Caco-2 (cell line): ENCODE results near the gene CD70. TPM values are rescaled to one million over a fixed set of nuclear protein-coding genes. Genes with fewer than 3 reads are reported as not detected.

Source experiments
- BruUV-seq: library from RNA; stranded (reverse); fragments of 400-500 nt; replicated peaks from 2 replicates; lab custom pipeline; 2021; lab: Mats Ljungman, UMichigan
- CTCF ChIA-PET: fragments of 300-600 bp; sonication (Branson Sonifier 250); formaldehyde crosslinking; loops from one replicate; lab custom pipeline; 2022; ENCODE audit warnings: antibody characterized with exemption; lab: Charles Lee
- POLR2A ChIA-PET: fragments of 300-600 bp; sonication (Branson Sonifier 250); formaldehyde crosslinking; loops from one replicate; lab custom pipeline; 2022; ENCODE audit warnings: antibody characterized with exemption; lab: Charles Lee
- DNase-seq, 2 experiments: peaks; one replicate each; pipeline versions ENCODE4 v3.0.0 to v3.0.0-alpha.2; 2020 to 2022
- H3K27me3 ChIP-seq: replicated peaks from 2 replicates; pipeline ENCODE4 v1.6.0; 2011; ENCODE audit warnings: low read length; ENCODE audit not compliant: control insufficient read depth, insufficient read depth
- H3K36me3 ChIP-seq: 2 replicates; pipeline ENCODE4 v1.5.1; 2011; ENCODE audit warnings: low read length; ENCODE audit not compliant: control insufficient read depth, insufficient read depth
- H3K4me1 ChIP-seq: fragments of 250-450 bp; sonication (Bioruptor Pico); 2 replicates; pipeline ENCODE4 v1.5.1; 2020; ENCODE audit warnings: mild to moderate bottlenecking
- H3K4me3 ChIP-seq: 2 replicates; pipeline ENCODE4 v1.5.1; 2011; ENCODE audit warnings: low read depth, mild to moderate bottlenecking, control low read depth, low read length
- H3K9me3 ChIP-seq: fragments of 250-450 bp; sonication (Bioruptor Pico); 2 replicates; pipeline ENCODE4 v1.5.1; 2020; ENCODE audit warnings: mild to moderate bottlenecking, moderate library complexity
- H3K27ac Mint-ChIP-seq: one replicate; pipeline ENCODE4 v1.8.0; 2022; ENCODE audit warnings: mixed read lengths; ENCODE audit not compliant: unreplicated experiment
- H3K27me3 Mint-ChIP-seq: one replicate; pipeline ENCODE4 v1.8.0; 2022; ENCODE audit warnings: mixed read lengths; ENCODE audit not compliant: insufficient read depth, unreplicated experiment
- H3K36me3 Mint-ChIP-seq: one replicate; pipeline ENCODE4 v1.8.0; 2022; ENCODE audit warnings: mild to moderate bottlenecking, mixed read lengths; ENCODE audit not compliant: insufficient read depth, unreplicated experiment
- H3K4me1 Mint-ChIP-seq: one replicate; pipeline ENCODE4 v1.8.0; 2022; ENCODE audit warnings: low read depth, mixed read lengths; ENCODE audit not compliant: unreplicated experiment
- H3K4me3 Mint-ChIP-seq: one replicate; pipeline ENCODE4 v1.8.0; 2022; ENCODE audit warnings: mild to moderate bottlenecking, moderate library complexity, mixed read lengths; ENCODE audit not compliant: unreplicated experiment
- H3K9me3 Mint-ChIP-seq: one replicate; pipeline ENCODE4 v1.8.0; 2022; ENCODE audit warnings: mixed read lengths; ENCODE audit not compliant: unreplicated experiment
- intact Hi-C: fragments of 100-400 bp; cut with micrococcal nuclease; formaldehyde crosslinking; loops from one replicate; pipeline ENCODE4 v1.10.0; 2022; ENCODE audit not compliant: unreplicated experiment
- total RNA-seq: library from RNA; stranded (reverse); gene quantifications from 2 replicates; pipeline ENCODE4 v1.2.3, GENCODE V29; 2022
- TF ChIP-seq, protein P1 (sequence below), 2 experiments: fragments of 200-600 bp in 1 of 2; IDR thresholded peaks; 1 replicate in 1 of 2; 2 replicates in 1 of 2; pipeline versions ENCODE4 v1.5.1 to v1.8.0; 2011 to 2022; ENCODE audit warnings: antibody characterized with exemption in 1 of 2, control low read depth in 1 of 2, inconsistent platforms in 1 of 2, low read depth in 1 of 2, low read length in 1 of 2, mild to moderate bottlenecking in 1 of 2, moderate library complexity in 1 of 2; ENCODE audit not compliant: insufficient read depth in 1 of 2, severe bottlenecking in 1 of 2, unreplicated experiment in 1 of 2

CD70 gene
- total RNA-seq, 1 experiment from 2014 or later = not detected

DNA sequence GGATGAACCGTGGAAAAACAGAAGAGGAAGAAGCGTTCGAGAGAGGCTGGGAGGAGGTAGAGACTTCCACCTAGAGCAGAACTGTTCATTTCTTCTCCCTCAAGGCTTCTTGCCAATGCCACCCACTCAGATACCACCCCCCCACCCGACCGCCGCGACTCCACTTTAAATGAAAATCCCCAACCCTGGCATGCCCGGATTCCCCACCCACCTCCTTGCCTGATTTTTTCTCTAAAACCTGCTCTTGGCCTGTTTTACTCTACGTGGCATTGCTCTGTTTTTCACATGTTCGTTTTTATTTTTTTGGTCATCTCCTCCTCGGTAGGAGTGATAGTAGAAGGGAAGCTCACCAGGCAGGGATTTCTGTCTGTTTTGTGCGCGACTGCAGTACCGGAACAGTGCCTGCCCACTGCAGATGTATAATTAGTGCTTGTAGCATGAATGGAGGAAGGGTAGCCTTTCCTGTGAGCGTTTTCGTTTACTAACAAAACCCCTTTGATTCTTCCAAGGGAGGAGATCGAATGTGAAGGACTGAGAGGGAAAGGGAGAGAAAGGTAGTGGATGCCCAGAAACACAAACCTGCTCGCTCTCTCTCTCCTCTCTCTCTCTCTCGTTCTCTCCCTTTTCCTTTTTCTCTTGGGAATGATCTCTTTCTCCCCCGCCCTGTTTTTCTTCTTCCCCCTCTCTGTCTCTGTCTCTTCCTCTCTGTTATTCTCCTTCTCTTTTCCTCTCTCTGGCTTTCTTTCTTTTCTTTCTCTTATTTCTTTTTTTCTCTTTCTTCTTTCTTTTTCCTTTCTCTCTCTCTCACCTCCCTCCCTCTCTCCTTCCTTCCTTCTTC is 2.2 kb downstream of the CD70 start:
- no peaks in the 10 kb centered on the region for H3K36me3 Mint-ChIP-seq
- no peak for DNase-seq
- POLR2A ChIA-PET = no interaction called here
- Histone ChIP-seq H3K9me3 (no peaks in the 10 kb centered on the region), H3K36me3 (no peaks in the 10 kb centered on the region), H3K4me3 (no peak overlapping the region), H3K4me1 (no peaks in the 10 kb centered on the region), H3K27me3 (peaks cover 2% of the 10 kb centered on the region; the same call in 1 of the 2 replicates)
- intact Hi-C loops = no loop called here
- H3K27ac Mint-ChIP-seq = no peak overlapping the region
- no TSS peak for BruUV-seq
- H3K4me1 Mint-ChIP-seq = peaks cover 9% of the 10 kb centered on the region
- no peaks in the 10 kb centered on the region for H3K9me3 Mint-ChIP-seq
- TF ChIP-seq, protein P1, sequence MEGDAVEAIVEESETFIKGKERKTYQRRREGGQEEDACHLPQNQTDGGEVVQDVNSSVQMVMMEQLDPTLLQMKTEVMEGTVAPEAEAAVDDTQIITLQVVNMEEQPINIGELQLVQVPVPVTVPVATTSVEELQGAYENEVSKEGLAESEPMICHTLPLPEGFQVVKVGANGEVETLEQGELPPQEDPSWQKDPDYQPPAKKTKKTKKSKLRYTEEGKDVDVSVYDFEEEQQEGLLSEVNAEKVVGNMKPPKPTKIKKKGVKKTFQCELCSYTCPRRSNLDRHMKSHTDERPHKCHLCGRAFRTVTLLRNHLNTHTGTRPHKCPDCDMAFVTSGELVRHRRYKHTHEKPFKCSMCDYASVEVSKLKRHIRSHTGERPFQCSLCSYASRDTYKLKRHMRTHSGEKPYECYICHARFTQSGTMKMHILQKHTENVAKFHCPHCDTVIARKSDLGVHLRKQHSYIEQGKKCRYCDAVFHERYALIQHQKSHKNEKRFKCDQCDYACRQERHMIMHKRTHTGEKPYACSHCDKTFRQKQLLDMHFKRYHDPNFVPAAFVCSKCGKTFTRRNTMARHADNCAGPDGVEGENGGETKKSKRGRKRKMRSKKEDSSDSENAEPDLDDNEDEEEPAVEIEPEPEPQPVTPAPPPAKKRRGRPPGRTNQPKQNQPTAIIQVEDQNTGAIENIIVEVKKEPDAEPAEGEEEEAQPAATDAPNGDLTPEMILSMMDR (IDR thresholded peaks at IDR 0.05; ENCODE audit: insufficient read depth in 1 of 2, low read depth in 1 of 2, low read length in 1 of 2, severe bottlenecking in 1 of 2, unreplicated experiment in 1 of 2) = no peak
- no peak overlapping the region for H3K4me3 Mint-ChIP-seq
- peaks cover 30% of the 10 kb centered on the region for H3K27me3 Mint-ChIP-seq
- CTCF ChIA-PET = no interaction called here

DNA sequence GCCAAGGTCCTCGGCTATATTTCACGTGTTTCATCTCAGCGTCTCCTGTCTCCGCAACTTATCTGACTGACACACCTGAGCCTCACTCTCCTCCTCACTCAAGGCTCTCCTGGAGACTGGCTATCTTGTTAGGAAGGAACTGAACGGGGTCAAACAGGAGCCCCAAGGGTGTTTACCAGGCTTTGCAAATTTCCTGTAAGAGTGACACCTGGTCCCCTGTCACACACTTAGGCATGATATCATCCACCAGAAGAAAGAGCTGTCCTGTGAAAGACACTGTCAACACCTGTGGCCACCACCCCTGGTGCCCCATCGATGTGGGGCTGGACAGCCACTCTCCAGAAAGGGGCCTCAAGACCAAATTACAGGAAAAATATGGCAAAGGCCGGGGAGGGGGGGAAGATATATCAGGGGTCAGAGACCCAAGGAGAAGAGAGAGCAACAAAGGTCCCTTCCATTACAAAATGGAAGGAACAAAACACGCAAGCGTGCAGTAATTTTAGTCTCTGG is 2.9 kb downstream of the CD70 start:
- intact Hi-C loops = no loop called here
- Histone ChIP-seq H3K9me3 (no peaks in the 10 kb centered on the region), H3K4me3 (no peak overlapping the region), H3K27me3 (peaks cover 2% of the 10 kb centered on the region; the same call in 1 of the 2 replicates), H3K4me1 (no peaks in the 10 kb centered on the region), H3K36me3 (no peaks in the 10 kb centered on the region)
- POLR2A ChIA-PET = no interaction called here
- no TSS peak for BruUV-seq
- CTCF ChIA-PET = no interaction called here
- H3K4me3 Mint-ChIP-seq = peak overlapping the region; percentile 81
- no peaks in the 10 kb centered on the region for H3K36me3 Mint-ChIP-seq
- H3K27ac Mint-ChIP-seq = no peak overlapping the region
- no peaks in the 10 kb centered on the region for H3K9me3 Mint-ChIP-seq
- H3K4me1 Mint-ChIP-seq = peaks cover 9% of the 10 kb centered on the region
- no peak for DNase-seq
- peaks cover 30% of the 10 kb centered on the region for H3K27me3 Mint-ChIP-seq
- TF ChIP-seq, protein P1 (IDR thresholded peaks at IDR 0.05; ENCODE audit: insufficient read depth in 1 of 2, low read depth in 1 of 2, low read length in 1 of 2, severe bottlenecking in 1 of 2, unreplicated experiment in 1 of 2) = no peak

DNA sequence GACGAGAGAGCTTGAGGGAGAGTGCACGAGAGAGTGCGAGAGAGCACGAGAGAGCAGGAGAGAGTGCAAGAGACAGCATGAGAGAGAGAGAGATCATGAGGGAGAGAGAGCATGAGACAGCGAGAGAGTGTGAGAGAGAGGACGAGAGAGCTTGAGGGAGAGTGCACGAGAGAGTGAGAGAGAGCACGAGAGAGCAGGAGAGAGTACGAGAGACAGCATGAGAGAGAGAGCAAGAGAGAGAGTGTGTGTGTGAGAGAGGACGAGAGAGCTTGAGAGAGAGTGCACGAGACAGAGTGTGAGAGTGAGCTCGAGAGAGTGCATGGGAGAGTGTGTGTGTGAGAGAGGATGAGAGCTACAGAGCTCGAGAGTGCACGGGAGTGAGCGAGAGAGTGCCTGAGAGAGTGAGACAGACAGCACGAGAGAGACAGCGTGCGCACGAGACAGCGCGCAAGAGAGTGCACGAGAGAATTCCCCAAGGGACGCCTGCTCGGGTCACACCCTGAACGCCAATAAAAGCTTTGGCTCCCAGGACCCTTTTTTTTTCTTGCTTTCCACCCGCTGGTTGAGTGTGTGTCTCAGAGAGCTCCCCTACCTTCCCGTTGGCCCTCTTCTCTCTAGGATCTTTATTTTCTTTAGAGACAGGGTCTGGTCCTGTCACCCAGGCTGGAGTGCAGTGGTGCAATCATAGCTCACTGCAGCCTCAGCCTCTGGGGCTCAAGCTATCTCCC is 3.7 kb downstream of the CD70 start:
- no peaks in the 10 kb centered on the region for H3K36me3 Mint-ChIP-seq
- peak in 1 of 2 experiments; percentile 20 for DNase-seq
- H3K27me3 Mint-ChIP-seq = peaks cover 28% of the 10 kb centered on the region
- H3K9me3 ChIP-seq = no peaks in the 10 kb centered on the region
- peak overlapping the region; percentile 81 for H3K4me3 Mint-ChIP-seq
- peaks cover 2% of the 10 kb centered on the region; the same call in 1 of the 2 replicates for H3K27me3 ChIP-seq
- H3K4me1 ChIP-seq = no peaks in the 10 kb centered on the region
- no peaks in the 10 kb centered on the region for H3K36me3 ChIP-seq
- CTCF ChIA-PET = interaction anchor here (0.6 kb wide), 1 partner anchor 27 kb away, joined by 5 read pairs; no protein-coding TSS in a partner anchor
- H3K27ac Mint-ChIP-seq = no peak overlapping the region
- peaks cover 9% of the 10 kb centered on the region for H3K4me1 Mint-ChIP-seq
- no peaks in the 10 kb centered on the region for H3K9me3 Mint-ChIP-seq
- BruUV-seq = no TSS peak
- H3K4me3 ChIP-seq = peak overlapping the region; percentile 42
- POLR2A ChIA-PET = interaction anchor here (0.7 kb wide), 1 partner anchor 151 kb away, joined by 14 read pairs; no protein-coding TSS in a partner anchor
- intact Hi-C loops = no loop called here
- TF ChIP-seq, protein P1 (IDR thresholded peaks at IDR 0.05; ENCODE audit: insufficient read depth in 1 of 2, low read depth in 1 of 2, low read length in 1 of 2, severe bottlenecking in 1 of 2, unreplicated experiment in 1 of 2) = no peak
